Raji (cell line): ENCODE data around the gene PRXL2A.

Experiments
- POLR2A ChIP-seq: IDR thresholded peaks from 2 replicates; pipeline ENCODE4 v1.6.1; 2011; ENCODE audit warnings: low read depth, low read length, control low read depth; ENCODE audit not compliant: insufficient read depth

PRXL2A gene

GRCh38 chr10:80453056-80453841 lies 44.9 kb downstream of the PRXL2A start:
- TF ChIP-seq POLR2A = no peak

- TF ChIP-seq POLR2A = peak; percentile 64
These were observed 45.6 kb downstream of the PRXL2A start, which contains the start of gene TSPAN14 for GRCh38 chr10:80453842-80454512. Gene TSPAN14, plus strand, starts transcription at chr10:80454310. Its CDS starts 34,924 bp downstream, at chr10:80489234.

GRCh38 chr10:80454513-80455460 lies 46.4 kb downstream of the PRXL2A start:
- TF ChIP-seq POLR2A = peak; percentile 42

GRCh38 chr10:80455461-80456349 lies 47.4 kb downstream of the PRXL2A start:
- no peak for TF ChIP-seq POLR2A

GRCh38 chr10:80457554-80458262 lies 49.4 kb downstream of the PRXL2A start:
- TF ChIP-seq POLR2A = no peak

- TF ChIP-seq POLR2A = no peak
These were observed 49.9 kb downstream of the PRXL2A start for GRCh38 chr10:80458263-80458625.

GRCh38 chr10:80458638-80459037 lies 50.3 kb downstream of the PRXL2A start:
- TF ChIP-seq POLR2A = no peak

GRCh38 chr10:80459047-80459865 lies 50.9 kb downstream of the PRXL2A start:
- TF ChIP-seq POLR2A = peak; percentile 39

GRCh38 chr10:80460399-80461207 lies 52.3 kb downstream of the PRXL2A start:
- TF ChIP-seq POLR2A = no peak

GRCh38 chr10:80461208-80462183 lies 53.1 kb downstream of the PRXL2A start:
- 0 out of 2 replicates have a peak, but pooled peaks have one; percentile 14 for TF ChIP-seq POLR2A
